Heart right ventricle (tissue), 16 donors: ENCODE results near the gene IGSF22. TPM values are rescaled to one million over a fixed set of nuclear protein-coding genes. Genes with fewer than 3 reads are reported as not detected.

Experiments
- ATAC-seq, 8 donors: fragments of 200-7000 bp; cut with Tn5 transposase; one replicate each; pipeline ENCODE4 v1.9.1; 2020; ENCODE audit warnings: mild to moderate bottlenecking in 8 of 8, moderate library complexity in 8 of 8, moderate number of reproducible peaks in 1 of 8
- DNase-seq, 2 donors: peaks; one replicate each; pipeline ENCODE4 v3.0.0-alpha.2; 2020
- H3K27ac ChIP-seq, 10 donors: fragments of 200-600 bp; sonication (generic) in 2 of 10; one replicate each; pipeline versions ENCODE4 v1.5.0 to v1.8.0; 2020 to 2022; ENCODE audit warnings: mild to moderate bottlenecking in 3 of 10
- H3K27me3 ChIP-seq, 7 donors: fragments of 200-600 bp; one replicate each; pipeline ENCODE4 v1.8.0; 2021 to 2022; ENCODE audit warnings: mild to moderate bottlenecking in 2 of 7
- H3K36me3 ChIP-seq, 9 donors: fragments of 200-600 bp; sonication (generic) in 1 of 9; one replicate each; pipeline versions ENCODE4 v1.5.0 to v1.8.0; 2020 to 2022; ENCODE audit warnings: mild to moderate bottlenecking in 2 of 9
- H3K4me1 ChIP-seq, 9 donors: fragments of 200-600 bp; sonication (generic) in 1 of 9; one replicate each; pipeline versions ENCODE4 v1.5.0 to v1.8.0; 2020 to 2022; ENCODE audit warnings: mild to moderate bottlenecking in 4 of 9
- H3K4me3 ChIP-seq, 10 donors: fragments of 200-600 bp; sonication (generic) in 2 of 10; one replicate each; pipeline versions ENCODE4 v1.5.0 to v1.8.0; 2020 to 2022; ENCODE audit warnings: mild to moderate bottlenecking in 7 of 10, moderate library complexity in 2 of 10
- H3K9me3 ChIP-seq, 11 donors: fragments of 200-600 bp in 10 of 11; sonication (generic) in 2 of 11; one replicate each; pipeline versions ENCODE4 v1.5.0 to v1.8.0; 2013 to 2022; ENCODE audit warnings: mild to moderate bottlenecking in 2 of 11, control low read depth in 1 of 11, moderate library complexity in 1 of 11
- CTCF ChIP-seq, 9 donors: fragments of 200-600 bp; sonication (generic) in 2 of 9; IDR thresholded peaks; one replicate each; pipeline versions ENCODE4 v1.5.0 to v1.8.0; 2021 to 2022; ENCODE audit warnings: antibody characterized with exemption in 9 of 9, mild to moderate bottlenecking in 5 of 9, moderate library complexity in 1 of 9
- WGBS, 2 donors: extraction: QIAGEN DNeasy Blood & Tissue Kit; methylation state at CpG; one replicate each; pipeline ENCODE4 v1.1.7; 2013; ENCODE audit warnings: inconsistent platforms in 1 of 2; 5-methylcytosine and 5-hydroxymethylcytosine counted together
- intact Hi-C, 10 donors: fragments of 100-400 bp; cut with DNase I; formaldehyde crosslinking; loops; one replicate each; pipeline versions ENCODE4 v1.11.1 to v1.14.2; 2022
- polyA plus RNA-seq, 2 donors: library from polyadenylated mRNA; stranded (reverse); fragments of 200-250 nt; gene quantifications; one replicate each; pipeline ENCODE4 v1.2.3, GENCODE V29; 2013
- total RNA-seq, 10 donors: library from RNA; stranded (reverse); fragmentation: NEBNext Ultra II Directional in 3 of 10; extraction: Animal tissue kit (Norgen Biotek cat#: 25700) in 3 of 10; gene quantifications; one replicate each; pipeline versions ENCODE4 v1.2.1 to v1.2.4, GENCODE V29; 2021 to 2023
- donor health status: Arrhythmogenic right ventricular cardiomyopathy.
- donor health status: ischemic (EF 13 %, LVEDD 7.1; RV severe dilation, severe dysfunction).
- donor health status: healthy with polysubstance abuse.
- donor health status: DM: no; HTN: yes; CAD: no.
- donor health status: DM: no; HTN: no; CAD: no.
- donor health status: ischemic (EF 25% LVEDD 6.9; RV normal size, moderate dysfunction).
- donor health status: ischemic (EF 25% LVEDD 5.7; RV mildly dilated, moderate dysfunction).
- donor health status: healthy.
- donor health status: DM: yes; HTN: yes; CAD: no.
- donor health status: Ischemic cardiomyopathy.
- donor health status: ischemic (EF 35%, LVEDD 5.7; RV mildly dilated, moderate dysfunction).
- donor health status: nonischemic (EF 11% LVEDD 7.7; RV severe dilation, severe dysfunction).
- donor health status: DM: yes; HTN: yes; CAD: no.
- donor health status: PGD.
- donor health status: ischemic (EF 29% LVEDD 5.4; RV normal size, mild dysfunction).
- donor health status: nonischemic (EF 23%, LVEDD 6.1; RV moderate dilation, normal function).

Gene IGSF22
- total and polyA plus RNA-seq, 12 donors: 0.18 to 1.3 (median 0.62) TPM; not detected in 1

GRCh38 chr11:18705651-18706281 is 20.2 kb downstream of the IGSF22 start:
- peak overlapping the region; percentile 38 to 65 (median 59) for H3K4me3 ChIP-seq
- peak in 1 of 2 donors; percentile 42 for DNase-seq
- H3K9me3 ChIP-seq: no peaks in the 10 kb centered on the region
- H3K27ac ChIP-seq: peak overlapping the region in 9 of 10 donors; percentile 21 to 80 (median 71)
- H3K36me3 ChIP-seq: peaks cover 0 to 19% (median 7%) of the 10 kb centered on the region in 9 donors
- ATAC-seq: peak; percentile 50 to 77 (median 63)
- peaks cover 9 to 51% (median 28%) of the 10 kb centered on the region in 9 donors for H3K4me1 ChIP-seq
- intact Hi-C loops: loop anchor here in 1 of 10 donors (10.0 kb wide), 1 partner anchor 181 kb away; the partner anchor contains the start of gene TSG101
- no peak for TF ChIP-seq CTCF (IDR thresholded peaks at IDR 0.05)
- H3K27me3 ChIP-seq: peaks cover 0 to 15% (median 0%) of the 10 kb centered on the region in 7 donors
- 1 to 3% methylated on average over 39 to 46 of the region's 46 CpGs for WGBS, 2 donors

- intact Hi-C loops: loop anchor here in 2 of 10 donors (5.0 to 10.0 kb wide), 2 partner anchors 67 to 180 kb away; partner anchors contain the start of gene TSG101 (in 1 of the 2)
- Histone ChIP-seq H3K4me1 (peaks cover 10 to 59% (median 36%) of the 10 kb centered on the region in 9 donors), H3K27me3 (peaks cover 0 to 15% (median 0%) of the 10 kb centered on the region in 7 donors), H3K9me3 (no peaks in the 10 kb centered on the region), H3K36me3 (peaks cover 0 to 19% (median 7%) of the 10 kb centered on the region in 9 donors), H3K4me3 (no peak overlapping the region), H3K27ac (peak overlapping the region in 1 of 10 donors; percentile 11)
- no peak for DNase-seq
- ATAC-seq: peak in 7 of 8 donors; percentile 4 to 73 (median 36)
- WGBS, 2 donors: 30 to 48% methylated on average over 1 of the region's 1 CpG
- TF ChIP-seq CTCF (IDR thresholded peaks at IDR 0.05): no peak
Observed at GRCh38 chr11:18704698-18705097, 21.3 kb downstream of the IGSF22 start.

GRCh38 chr11:18704045-18704645 is 21.8 kb downstream of the IGSF22 start:
- H3K4me1 ChIP-seq: peaks cover 14 to 65% (median 42%) of the 10 kb centered on the region in 9 donors

More at GRCh38 chr11:18704045-18704645, 21.8 kb downstream of the IGSF22 start:
- H3K9me3 ChIP-seq: no peaks in the 10 kb centered on the region
- ATAC-seq: no peak
- peaks cover 0 to 15% (median 0%) of the 10 kb centered on the region in 7 donors for H3K27me3 ChIP-seq
- H3K36me3 ChIP-seq: peaks cover 0 to 19% (median 7%) of the 10 kb centered on the region in 9 donors
- WGBS, 2 donors: 64 to 76% methylated on average over 5 of the region's 5 CpGs
- no peak overlapping the region for H3K4me3 ChIP-seq
- DNase-seq: no peak
- H3K27ac ChIP-seq: peak overlapping the region in 1 of 10 donors; percentile 11
- intact Hi-C loops: loop anchor here in 2 of 10 donors (5.0 to 10.0 kb wide), 2 partner anchors 67 to 179 kb away; partner anchors contain the start of gene TSG101 (in 1 of the 2)
- TF ChIP-seq CTCF (IDR thresholded peaks at IDR 0.05): no peak
